Mucosa of rectum (tissue), 2 donors: Measurements from ENCODE around the gene CAMTA1.

ENCODE experiments used
- H3K27ac ChIP-seq, 2 donors: one replicate each; pipeline ENCODE4 v1.7.0; 2013; ENCODE audit warnings: inconsistent platforms in 2 of 2, low read depth in 2 of 2, low read length in 2 of 2
- H3K27me3 ChIP-seq, 2 donors: one replicate each; pipeline ENCODE4 v1.7.0; 2013; ENCODE audit warnings: low read length in 2 of 2; ENCODE audit not compliant: control insufficient read depth in 2 of 2, insufficient read depth in 2 of 2
- H3K36me3 ChIP-seq, 2 donors: one replicate each; pipeline ENCODE4 v1.7.0; 2013; ENCODE audit warnings: low read length in 2 of 2; ENCODE audit not compliant: control insufficient read depth in 2 of 2, insufficient read depth in 2 of 2
- H3K4me1 ChIP-seq, 2 donors: one replicate each; pipeline ENCODE4 v1.7.0; 2013; ENCODE audit warnings: low read length in 2 of 2, mild to moderate bottlenecking in 1 of 2; ENCODE audit not compliant: control insufficient read depth in 2 of 2, insufficient read depth in 2 of 2
- H3K4me3 ChIP-seq, 2 donors: one replicate each; pipeline ENCODE4 v1.7.0; 2013; ENCODE audit warnings: low read length in 2 of 2
- H3K9ac ChIP-seq, 2 donors: one replicate each; pipeline ENCODE4 v1.7.0; 2013; ENCODE audit warnings: low read length in 2 of 2, low read depth in 1 of 2, mild to moderate bottlenecking in 1 of 2
- H3K9me3 ChIP-seq, 2 donors: one replicate each; pipeline ENCODE4 v1.7.0; 2013; ENCODE audit warnings: low read length in 2 of 2; ENCODE audit not compliant: control insufficient read depth in 2 of 2
- donor health status: healthy.
- donor health status: Normal muscosa, but diverticular disease.

The CAMTA1 gene

DNA sequence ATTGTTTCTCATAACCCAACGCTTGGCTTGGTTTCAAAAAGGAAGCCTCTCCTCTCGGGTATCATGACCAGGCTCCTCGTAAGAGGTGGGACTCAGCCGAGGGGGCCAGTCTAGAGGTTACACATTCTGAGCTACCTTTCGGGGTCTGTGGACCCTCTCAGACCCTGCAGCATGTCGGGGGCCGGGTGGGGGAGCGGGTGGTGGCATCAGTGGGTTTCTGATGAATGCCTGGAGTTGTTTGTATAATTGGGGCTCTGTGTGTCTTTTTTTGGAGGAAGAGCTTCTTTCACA, 229.3 kb downstream of the CAMTA1 start:
- no peaks in the 10 kb centered on the region for H3K36me3 ChIP-seq
- no peak overlapping the region for H3K9ac ChIP-seq
- no peaks in the 10 kb centered on the region for H3K9me3 ChIP-seq
- H3K4me3 ChIP-seq: no peak overlapping the region
- H3K4me1 ChIP-seq: no peaks in the 10 kb centered on the region
- H3K27ac ChIP-seq: no peak overlapping the region
- H3K27me3 ChIP-seq: no peaks in the 10 kb centered on the region

DNA sequence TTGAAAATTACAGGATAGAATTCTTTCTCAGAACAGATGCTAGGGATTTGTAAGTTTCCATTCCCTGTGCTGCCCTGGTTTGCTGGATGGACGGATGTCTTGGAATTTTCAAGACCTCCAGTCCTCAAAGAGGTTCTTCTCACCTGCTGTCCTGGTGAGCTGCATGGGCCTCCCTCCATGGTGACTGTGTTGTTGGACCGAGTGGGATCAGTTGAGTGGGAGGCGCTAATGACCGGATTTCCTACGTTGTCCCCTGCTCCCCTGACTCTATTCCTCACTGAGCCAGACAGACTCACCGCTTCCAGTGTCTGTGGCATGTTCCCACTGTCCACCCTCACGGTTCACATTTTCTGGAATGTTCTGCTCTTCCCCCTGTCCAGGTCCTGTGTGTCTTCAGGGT, 229.8 kb downstream of the CAMTA1 start:
- no peaks in the 10 kb centered on the region for H3K36me3 ChIP-seq
- H3K27ac ChIP-seq: no peak overlapping the region
- H3K9ac ChIP-seq: no peak overlapping the region
- no peaks in the 10 kb centered on the region for H3K9me3 ChIP-seq
- no peaks in the 10 kb centered on the region for H3K27me3 ChIP-seq
- H3K4me1 ChIP-seq: no peaks in the 10 kb centered on the region
- no peak overlapping the region for H3K4me3 ChIP-seq

- Histone ChIP-seq H3K9me3 (no peaks in the 10 kb centered on the region), H3K27me3 (no peaks in the 10 kb centered on the region), H3K27ac (no peak overlapping the region), H3K4me1 (no peaks in the 10 kb centered on the region), H3K9ac (no peak overlapping the region), H3K4me3 (no peak overlapping the region), H3K36me3 (no peaks in the 10 kb centered on the region)
Measured at GRCh38 chr1:7018351-7018750, 233.1 kb downstream of the CAMTA1 start.

DNA sequence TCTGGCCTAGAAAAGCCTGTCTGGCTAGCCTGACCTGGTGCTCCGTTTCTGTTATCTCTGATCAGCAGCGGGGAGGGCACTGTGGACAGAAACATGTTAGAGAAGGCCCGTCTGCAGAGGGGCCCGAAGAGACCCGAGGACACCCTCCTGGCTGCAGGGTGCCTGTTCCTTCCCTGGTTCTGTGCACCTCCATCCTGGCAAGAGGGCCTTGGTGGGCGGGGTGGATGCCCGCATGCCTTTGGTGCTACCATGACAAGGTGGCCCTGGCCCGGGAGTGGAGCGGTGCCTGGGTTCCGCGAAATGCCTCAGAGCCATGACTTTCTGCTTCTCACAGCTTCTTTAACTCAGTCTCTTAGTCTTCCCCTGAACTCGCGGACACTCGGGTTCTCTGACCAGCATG, 233.6 kb downstream of the CAMTA1 start:
- Histone ChIP-seq H3K36me3 (no peaks in the 10 kb centered on the region), H3K9ac (no peak overlapping the region), H3K27ac (no peak overlapping the region), H3K27me3 (no peaks in the 10 kb centered on the region), H3K4me1 (no peaks in the 10 kb centered on the region), H3K4me3 (no peak overlapping the region), H3K9me3 (no peaks in the 10 kb centered on the region)

GRCh38 chr1:7019510-7019909, 234.3 kb downstream of the CAMTA1 start:
- Histone ChIP-seq H3K27ac (no peak overlapping the region), H3K9me3 (no peaks in the 10 kb centered on the region), H3K9ac (no peak overlapping the region), H3K4me3 (no peak overlapping the region), H3K27me3 (no peaks in the 10 kb centered on the region), H3K4me1 (no peaks in the 10 kb centered on the region), H3K36me3 (no peaks in the 10 kb centered on the region)

DNA sequence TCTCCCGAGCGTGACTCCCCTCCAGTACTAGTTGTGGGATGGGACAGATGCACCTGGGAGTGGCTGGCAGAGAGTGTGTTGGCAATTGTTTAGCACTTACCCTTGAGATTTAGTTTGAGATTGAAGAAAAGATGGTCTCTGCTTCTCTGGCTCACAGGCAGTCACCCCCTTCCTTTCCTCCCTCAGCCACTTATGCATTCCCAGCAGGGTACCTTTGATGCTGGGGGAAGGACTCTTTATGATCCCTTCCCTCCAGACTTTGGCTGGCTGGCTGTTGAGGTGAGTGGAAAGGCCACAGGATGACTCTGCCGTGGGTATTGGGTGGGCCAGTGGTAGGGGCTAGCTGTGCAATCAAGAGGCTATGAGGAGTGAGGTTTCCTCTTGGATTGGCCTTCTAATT, 236.8 kb downstream of the CAMTA1 start:
- H3K9me3 ChIP-seq: no peaks in the 10 kb centered on the region
- H3K4me1 ChIP-seq: no peaks in the 10 kb centered on the region

GRCh38 chr1:7025013-7025412, 239.8 kb downstream of the CAMTA1 start:
- Histone ChIP-seq H3K4me3 (no peak overlapping the region), H3K9ac (no peak overlapping the region), H3K27ac (no peak overlapping the region), H3K27me3 (no peaks in the 10 kb centered on the region), H3K4me1 (no peaks in the 10 kb centered on the region), H3K36me3 (no peaks in the 10 kb centered on the region), H3K9me3 (no peaks in the 10 kb centered on the region)

More for the DNA sequence above, 236.8 kb downstream of the CAMTA1 start:
- no peaks in the 10 kb centered on the region for H3K27me3 ChIP-seq
- no peak overlapping the region for H3K9ac ChIP-seq
- H3K4me3 ChIP-seq: no peak overlapping the region
- no peaks in the 10 kb centered on the region for H3K36me3 ChIP-seq
- H3K27ac ChIP-seq: no peak overlapping the region

DNA sequence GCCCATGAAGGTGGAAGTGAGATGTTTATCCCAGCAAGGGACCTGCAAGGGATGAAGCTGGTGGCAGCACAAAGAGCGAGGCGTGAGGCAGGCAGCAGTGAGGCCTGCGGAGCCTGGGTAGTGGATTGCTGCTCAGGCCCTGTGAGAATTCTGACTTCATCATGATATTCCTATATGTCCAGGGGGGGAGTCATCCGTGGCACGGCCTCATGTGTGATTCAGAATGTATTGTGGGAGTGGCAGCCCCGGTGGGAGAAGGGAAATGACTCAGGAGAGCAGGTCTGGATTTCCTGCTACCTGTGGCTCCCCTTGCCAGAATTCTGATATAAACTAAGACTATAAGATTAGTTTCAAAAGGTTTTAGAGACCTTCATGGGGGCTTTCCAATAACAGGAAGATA, 240.9 kb downstream of the CAMTA1 start:
- Histone ChIP-seq H3K36me3 (no peaks in the 10 kb centered on the region), H3K9ac (no peak overlapping the region), H3K27ac (no peak overlapping the region), H3K4me3 (no peak overlapping the region), H3K4me1 (no peaks in the 10 kb centered on the region), H3K27me3 (no peaks in the 10 kb centered on the region), H3K9me3 (no peaks in the 10 kb centered on the region)

DNA sequence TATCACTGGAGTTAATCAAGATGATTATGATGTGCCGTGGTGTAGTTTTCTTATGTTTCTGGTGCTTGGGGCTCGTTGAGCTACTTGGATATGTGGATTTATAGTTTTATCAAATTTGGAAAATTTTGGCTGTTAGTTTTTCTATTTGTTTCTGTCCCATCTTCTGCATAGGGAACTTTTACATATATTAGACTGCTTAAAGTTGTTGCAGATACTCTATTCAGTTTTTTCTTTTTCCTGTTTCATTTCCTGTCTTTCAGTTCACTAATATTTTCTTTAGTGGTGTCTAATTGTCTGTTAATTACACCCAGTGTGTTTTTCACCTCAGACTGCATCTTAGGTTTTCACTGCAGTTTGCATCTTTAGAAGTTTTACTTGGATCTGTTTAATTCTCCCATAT, 247.7 kb downstream of the CAMTA1 start:
- no peak overlapping the region for H3K27ac ChIP-seq
- no peaks in the 10 kb centered on the region for H3K4me1 ChIP-seq
- no peak overlapping the region for H3K4me3 ChIP-seq
- no peaks in the 10 kb centered on the region for H3K27me3 ChIP-seq
- H3K9me3 ChIP-seq: no peaks in the 10 kb centered on the region
- H3K9ac ChIP-seq: no peak overlapping the region
- no peaks in the 10 kb centered on the region for H3K36me3 ChIP-seq

DNA sequence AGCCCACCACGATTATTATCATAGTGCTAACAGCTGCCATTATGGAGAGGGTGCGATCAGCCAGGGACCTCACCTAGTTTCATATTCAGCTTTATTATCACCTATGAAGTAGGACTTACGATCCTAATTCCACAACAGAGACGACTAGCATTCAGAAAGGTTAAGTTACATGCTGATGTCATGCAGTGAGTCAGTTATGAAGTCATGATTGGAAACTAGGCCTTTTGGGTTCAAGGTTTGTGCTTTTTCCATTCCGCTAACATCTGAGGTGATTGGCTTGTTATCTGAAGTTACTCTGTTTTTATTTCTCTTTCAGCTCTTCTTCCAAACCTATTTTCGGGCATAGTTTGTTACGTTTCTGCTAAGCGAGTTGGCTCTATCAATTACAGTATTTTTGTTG, 251.1 kb downstream of the CAMTA1 start:
- H3K27me3 ChIP-seq: no peaks in the 10 kb centered on the region
- no peaks in the 10 kb centered on the region for H3K9me3 ChIP-seq
- no peak overlapping the region for H3K4me3 ChIP-seq
- H3K27ac ChIP-seq: no peak overlapping the region
- H3K4me1 ChIP-seq: no peaks in the 10 kb centered on the region
- H3K36me3 ChIP-seq: no peaks in the 10 kb centered on the region
- no peak overlapping the region for H3K9ac ChIP-seq

DNA sequence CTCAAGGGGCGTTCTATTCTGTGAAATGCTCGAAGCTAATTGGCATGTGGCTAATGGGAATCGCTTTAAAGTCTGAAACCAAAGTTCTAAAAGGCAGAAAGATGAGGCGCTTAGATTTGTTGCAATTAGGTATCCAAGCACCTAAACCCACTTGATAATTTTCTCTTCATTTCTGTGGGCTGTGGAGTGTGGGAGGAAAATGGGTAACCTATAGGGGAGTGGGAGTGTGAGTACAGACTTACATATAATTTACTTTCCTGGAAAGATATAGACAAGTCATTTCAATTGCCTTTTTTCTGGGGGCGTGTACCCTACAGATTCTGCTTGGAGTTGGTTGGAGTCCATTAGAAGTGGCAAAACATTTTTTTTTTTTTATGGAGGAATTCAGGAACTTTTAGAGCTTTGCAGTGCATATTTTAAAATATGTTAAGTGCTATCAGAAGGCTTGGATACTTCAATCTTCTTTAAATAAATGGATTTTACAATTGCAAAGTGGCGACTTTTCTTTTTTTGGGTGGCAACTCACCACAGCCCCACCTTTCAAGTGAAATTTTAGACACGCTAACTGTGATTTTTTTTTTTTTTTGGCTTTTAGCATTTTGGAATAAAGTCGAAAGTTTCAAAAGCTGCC, 254.5 kb downstream of the CAMTA1 start:
- Histone ChIP-seq H3K27ac (no peak overlapping the region), H3K9ac (no peak overlapping the region), H3K27me3 (no peaks in the 10 kb centered on the region), H3K4me3 (no peak overlapping the region), H3K36me3 (no peaks in the 10 kb centered on the region), H3K4me1 (no peaks in the 10 kb centered on the region), H3K9me3 (no peaks in the 10 kb centered on the region)
